DMS79 treated with DMSO at 0.1 percent for 48 hours (cell line): ENCODE measurements around the gene ICE2.
A peak's percentile ranks its signal among the peaks of the same experiment; 100 is the strongest.

Experiments
- DNase-seq: peaks from one replicate; lab custom pipeline; 2025; lab: John Stamatoyannopoulos, UW

ICE2 gene

DNA sequence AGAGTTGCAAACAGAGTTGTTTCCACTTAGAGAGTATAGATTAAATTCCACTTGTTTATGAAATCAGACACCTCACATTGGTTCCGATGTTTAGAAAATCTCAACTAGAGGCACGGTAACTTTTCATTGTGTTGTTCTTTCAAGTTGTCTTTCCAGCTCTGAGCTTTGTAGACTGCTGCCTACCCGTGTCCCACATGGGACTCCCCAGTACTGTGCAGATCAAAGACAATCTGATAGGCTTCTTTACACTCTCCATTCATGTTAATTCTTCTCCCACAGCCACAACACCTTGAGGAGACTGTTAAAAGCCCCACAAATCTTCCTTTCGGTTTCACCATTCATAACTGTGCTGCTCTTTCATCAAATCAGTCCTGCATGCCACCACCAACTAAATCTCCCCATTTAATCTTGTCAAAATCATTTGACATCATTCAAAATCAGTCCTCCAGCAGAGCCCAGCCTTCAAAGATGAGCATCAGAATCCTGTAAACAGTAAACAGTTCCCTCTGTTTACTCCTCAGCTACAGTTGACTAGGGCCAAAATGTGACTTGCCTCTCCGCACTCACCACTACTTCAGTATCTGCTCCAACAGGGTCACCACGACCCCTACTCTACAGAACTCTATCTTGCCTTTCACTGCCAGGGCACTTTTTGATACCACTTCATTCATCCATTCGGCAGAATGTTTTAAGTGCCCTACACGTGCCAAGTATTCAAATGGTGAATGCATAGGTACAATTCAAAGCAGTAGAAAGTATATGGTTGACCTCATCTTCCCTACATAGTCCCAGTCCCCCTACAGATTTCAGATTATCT is 89.5 kb downstream of the ICE2 start:
- no peak for DNase-seq

DNA sequence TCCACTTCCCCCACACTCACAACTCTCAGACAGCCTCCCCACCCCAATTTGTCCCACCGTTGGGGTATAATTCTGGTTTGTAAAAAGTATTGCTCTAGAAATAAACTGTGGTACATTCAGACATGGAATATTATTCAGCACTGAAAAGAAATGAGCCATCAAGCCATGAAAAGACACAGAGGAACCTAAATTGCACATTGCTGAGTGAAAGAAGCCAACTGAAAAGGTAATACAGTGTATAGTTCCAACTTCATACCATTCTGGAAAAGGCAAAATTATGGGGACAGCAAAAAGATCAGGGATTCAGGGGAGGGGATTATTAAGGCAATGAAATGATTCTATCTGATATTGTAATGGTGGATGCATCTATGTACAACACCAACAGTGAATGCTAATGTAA is 91.6 kb downstream of the ICE2 start:
- no peak for DNase-seq

DNA sequence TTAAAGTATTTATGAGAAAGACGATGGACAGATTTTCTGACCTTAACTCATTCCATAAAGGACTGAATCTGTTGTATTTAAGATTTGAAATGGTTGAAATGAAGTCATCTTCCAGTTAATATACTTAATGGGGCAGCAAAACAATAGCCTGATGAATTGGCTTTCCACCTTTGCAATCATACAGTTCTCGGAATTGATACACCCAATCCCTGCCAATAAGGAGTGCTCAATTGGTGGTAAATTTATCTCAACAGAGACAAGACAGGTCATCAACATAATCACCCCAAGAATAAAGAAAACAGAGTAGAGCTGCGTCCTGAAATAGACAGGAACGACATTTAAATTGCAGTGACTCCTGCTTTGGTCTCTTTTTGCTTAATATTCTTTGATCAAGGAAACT is 92.3 kb downstream of the ICE2 start:
- no peak for DNase-seq

DNA sequence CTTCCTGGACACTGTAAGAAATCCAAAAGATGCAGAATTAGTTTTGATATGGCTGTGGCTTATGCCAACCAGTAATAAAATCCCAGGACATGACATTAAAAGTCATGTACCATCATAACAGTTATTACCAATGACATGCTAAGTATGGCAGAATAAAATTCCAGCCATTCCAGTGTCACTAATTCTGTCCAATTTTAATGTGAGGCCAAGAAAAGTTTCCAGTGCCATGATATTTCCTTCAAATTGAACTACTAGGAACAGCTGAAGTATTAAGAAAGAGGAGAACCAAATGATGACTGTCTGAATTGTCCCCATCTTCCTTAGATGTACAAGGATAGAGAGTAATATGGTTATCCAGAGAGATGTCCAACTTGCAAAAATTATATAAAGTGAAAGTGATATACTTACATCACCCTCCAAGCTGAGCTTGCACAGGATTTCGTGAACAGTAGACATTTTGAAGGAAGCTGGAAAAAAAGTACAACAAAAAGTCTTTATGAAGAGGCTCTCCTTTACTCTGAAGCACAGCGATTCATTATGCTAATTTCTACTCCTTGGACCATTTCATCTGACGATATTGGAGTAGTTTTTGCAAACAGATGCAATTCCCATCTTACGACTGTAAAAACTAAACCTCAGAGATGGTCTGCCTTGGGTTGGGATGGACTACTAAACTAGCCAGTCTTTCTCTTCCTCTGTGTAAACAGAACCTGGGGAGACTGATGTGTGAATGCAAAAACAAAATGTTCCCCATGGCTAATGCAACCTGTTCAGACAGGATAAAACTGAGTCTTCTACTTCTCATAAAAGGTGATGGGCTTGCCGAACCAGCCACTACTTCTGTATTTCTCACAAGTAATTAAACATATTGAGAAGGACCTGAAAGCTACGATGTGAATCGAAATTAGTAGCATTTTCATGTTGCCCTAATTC is 93.1 kb downstream of the ICE2 start:
- no peak for DNase-seq

DNA sequence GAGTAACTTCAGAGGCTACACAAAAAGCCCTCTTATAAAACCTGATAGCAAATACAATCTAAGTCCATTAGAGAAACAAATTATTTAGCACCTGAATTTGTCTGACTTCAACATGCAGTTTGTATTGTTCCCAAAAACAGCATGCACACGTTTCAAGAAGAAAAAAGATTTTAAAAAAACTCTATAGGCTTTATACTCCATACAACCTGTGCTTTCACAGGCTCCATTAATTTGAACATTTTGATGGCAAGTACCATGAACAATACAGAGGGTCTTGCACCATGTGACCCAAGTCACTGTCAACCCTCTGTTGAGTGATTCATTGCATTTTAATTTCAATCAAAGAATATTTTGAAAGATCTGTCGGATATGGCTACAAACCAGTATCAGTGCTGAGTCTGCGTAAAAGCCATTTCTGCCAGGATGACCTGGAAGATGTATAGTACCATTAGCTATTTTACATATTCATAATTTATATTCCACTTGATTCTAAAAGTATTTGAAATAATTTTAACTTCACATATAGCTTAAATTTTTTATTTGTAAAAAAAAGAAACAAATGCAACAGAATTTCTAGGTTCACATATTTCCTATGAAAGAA is 94.3 kb downstream of the ICE2 start:
- no peak for DNase-seq

DNA sequence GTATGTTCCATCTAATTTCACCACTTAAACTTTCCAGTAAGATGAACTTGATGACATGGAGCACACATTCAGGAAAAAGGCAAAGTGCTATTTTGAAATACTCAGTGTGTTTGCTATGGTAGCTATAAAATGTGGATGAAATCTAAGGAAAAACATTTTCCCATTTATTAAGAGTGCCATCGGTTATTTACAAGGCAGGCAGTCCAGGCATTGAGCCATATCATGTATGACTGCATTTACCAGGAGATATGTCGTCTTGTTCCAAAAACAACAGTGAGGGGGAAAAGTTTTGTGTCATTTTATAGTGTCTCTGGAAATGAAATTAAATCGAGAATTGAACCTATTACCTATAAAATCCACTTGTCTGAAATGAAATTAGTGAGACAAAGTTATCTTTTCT is 94.9 kb downstream of the ICE2 start:
- no peak for DNase-seq

DNA sequence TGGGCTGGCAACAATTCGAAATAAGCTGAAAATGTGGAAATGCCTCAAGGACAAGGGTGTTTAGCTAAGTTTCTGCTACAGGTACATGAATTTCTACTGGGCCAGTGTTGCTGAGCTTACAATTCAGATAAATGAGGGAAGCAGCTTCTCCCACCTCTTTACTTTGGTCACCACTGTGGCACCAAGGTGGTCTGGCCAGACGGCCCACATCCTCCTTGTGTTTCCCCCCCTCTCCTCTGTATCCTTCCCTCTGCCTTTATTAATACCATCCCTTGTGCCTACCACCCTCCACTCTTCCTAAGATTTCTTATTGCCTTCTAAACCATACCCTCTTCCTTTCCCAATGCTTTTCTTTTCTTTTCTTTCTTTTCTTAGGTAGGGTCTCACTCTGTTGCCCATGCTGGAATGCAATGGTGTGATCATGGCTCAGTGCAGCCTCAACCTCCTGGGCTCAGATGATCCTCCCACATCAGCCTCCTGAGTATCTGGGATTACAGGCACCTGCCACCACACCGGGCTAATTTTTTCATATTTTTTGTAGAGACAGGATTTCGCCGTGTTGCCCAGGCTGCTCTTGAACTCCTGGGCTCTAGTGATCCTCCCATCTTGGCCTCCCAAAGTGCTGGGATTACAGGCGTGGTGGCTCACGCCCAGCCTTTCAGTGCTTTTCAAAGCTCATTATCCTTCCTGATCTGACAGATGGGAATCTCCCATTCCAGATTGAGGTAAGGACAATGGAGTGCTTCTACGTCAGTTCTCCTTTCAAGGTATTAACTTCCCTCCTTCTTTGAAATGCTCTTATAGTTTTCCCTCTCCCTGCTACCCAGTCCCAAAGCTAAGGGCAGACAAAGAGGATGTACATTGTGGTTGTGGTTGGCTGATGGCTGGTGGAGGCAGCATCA is 95.9 kb downstream of the ICE2 start:
- no peak for DNase-seq

DNA sequence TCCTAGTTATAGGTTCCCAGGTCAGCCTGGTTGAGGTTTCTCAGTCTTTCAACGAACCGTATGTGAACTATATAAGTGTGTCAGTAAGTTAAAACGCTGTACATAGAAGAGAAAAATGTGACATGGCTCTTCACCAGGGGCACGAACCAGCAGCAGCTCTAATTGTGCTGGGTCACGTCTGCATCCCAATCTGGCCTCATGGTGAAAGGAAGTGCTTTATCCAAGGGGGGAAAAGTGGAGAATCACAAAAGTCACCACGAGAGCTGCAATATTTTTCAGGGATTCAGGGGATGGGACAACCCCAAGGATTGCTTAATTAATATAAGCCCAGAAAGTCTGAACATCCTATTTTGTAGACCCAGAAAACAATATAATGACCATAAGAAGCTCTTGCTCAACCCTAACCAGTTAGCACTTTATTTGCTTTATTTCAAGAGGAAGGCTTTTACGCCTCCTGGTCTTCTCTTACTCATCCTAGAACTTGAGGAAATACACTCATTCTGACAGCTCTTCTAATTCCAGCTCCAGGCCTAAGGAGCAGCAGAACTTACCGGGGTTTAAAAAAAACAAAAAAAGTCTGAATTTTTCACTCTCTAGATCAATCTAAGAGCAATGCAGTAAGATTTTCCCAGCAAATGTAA is 97.7 kb downstream of the ICE2 start:
- DNase-seq, result no peak

DNA sequence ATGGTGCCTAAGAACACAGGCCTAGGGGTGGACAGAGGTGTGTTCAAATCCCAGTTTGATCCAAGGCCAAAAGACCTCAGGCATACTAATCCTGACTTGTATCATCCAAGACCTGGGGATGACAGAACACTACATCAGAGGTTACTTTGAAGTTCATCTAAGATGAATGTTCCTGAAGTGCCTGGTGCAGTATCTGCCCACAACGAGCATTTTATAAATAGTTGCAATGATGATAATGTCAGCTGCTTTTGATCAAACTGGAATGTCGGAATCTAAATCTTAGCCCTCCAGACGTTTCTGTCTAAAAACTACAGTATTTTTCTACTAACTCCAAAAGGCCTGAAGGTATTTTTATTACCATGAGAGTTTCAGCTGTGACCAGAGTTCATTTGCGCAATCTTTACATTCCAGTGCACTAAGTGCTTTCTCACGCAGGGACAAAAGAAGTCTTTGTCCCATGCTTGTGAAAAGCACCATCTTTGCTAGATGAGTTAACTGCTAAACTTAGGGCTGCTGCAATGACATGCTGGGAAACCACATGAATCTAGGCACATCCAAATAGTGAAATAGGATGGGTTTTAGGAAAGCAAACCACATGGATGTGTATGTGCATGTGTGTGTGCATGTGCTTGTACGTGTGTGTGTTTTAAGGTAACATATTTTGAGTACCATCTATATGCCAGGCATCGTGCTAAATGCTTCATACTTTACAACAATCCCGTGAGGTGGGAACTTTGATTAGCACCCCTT is 99.2 kb downstream of the ICE2 start:
- no peak for DNase-seq

DNA sequence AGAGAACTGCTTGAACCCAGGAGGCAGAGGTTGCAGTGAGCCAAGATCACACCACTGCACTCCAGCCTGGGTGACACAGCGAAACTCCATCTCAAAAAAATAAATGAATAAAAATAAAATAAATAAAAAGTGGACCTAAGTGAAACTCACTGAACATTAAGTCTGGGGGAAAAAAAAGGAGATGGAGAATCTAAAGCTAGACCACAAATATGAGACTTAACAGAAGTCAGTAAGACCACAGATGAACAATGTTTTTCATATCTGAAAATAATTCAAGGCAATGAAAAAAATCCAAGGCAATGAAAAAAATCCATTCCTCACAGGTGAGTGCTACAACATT is 99.8 kb downstream of the ICE2 start:
- no peak for DNase-seq

DNA sequence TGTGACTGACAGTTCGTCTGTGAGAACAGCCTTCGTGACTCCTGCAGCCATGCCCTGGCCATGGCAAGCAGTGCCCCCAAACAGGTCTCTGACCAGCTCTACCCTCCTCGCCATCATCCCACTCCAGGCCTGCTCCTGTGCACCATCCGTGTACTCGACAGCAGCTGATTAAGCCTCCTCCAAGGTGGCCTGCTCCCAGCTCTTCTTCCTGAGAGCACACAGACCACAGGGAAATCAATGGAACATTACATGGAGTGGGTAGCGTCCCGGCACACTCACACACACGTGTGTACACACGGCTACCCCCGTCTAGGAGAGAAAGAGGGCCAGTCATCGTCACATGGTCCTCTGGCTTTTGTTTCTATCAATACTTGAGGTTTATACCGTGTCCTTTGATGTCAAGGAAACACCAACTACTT is 102.3 kb downstream of the ICE2 start:
- DNase-seq, result peak; percentile 50

DNA sequence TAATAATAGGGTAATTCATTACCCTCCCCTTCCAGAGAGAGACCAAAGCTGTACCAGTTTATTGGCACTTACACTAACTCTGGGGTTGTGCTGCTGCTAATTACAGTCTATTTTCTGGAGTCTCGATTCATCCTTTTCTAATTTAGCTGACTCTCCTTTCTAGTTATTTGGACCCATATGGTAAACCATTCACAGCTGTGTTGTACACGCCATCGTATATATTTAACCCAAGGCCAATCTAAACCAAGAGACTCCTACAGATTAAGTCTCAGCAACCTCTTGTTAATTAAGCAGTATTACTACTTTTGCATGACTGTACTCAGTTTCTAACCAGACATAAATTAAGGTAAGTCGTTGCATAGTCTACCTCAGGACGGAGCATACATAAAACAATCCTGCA is 103.6 kb downstream of the ICE2 start:
- DNase-seq, result no peak

DNA sequence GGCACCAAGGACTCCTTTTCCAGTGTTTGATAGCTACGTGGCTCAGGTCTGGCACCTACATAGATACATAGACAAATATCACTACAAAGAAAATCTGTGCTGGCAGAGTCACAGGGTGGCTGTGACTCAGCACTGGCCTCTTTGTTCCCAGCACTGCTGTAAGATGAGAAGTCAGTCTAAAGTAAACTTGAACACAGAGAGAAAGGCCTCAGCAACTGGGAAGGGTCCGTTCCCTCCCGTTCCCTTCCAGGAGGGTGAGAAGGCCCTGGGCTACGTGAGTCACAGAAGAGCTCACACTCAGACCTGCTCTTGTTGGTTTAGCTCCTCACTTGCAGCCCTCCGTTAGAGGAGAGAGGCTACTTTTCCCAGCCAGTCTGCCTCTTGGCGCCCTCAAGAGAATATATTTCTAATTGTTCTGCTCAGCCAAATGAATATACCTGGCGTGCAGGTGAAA is 104.3 kb downstream of the ICE2 start:
- peak; percentile 74 for DNase-seq

DNA sequence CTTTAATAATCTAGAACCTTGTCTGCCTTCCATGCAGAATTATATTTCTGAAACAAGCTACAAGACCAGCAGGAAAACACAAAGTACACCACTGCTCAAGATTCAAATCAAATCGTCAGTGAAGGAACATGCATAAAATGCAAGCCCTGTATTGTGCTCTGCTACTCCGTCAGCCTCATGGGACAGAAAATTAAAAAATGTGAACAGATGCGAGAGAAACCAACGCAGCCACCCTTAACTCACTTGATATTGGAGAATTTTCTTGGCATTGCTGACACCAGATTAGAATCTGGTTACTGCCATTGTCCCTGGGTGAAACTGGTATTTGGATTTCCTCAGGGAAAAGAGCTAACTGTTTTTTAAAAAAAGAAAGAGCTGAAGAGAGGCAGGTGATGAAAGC is 104.7 kb downstream of the ICE2 start:
- DNase-seq, result no peak

DNA sequence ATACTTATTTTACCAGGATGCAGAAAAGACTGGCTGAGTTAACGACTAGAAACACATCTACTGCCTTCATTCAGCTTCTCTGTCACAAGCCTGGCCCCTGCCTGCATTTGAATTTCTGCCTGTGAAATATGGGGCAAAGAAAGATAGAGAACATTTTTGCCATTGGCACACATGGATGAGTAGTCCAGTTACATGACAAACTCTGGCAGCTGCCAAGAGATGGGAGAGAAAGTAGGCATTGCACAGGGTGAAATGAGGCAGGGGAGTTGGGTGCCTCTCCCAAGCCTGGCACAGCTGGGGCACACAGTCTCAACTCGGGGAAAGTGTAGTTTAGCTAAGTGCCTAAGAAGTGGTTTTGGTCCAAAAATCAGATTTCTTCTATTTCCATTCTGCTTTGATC is 105.2 kb downstream of the ICE2 start:
- DNase-seq, result no peak

DNA sequence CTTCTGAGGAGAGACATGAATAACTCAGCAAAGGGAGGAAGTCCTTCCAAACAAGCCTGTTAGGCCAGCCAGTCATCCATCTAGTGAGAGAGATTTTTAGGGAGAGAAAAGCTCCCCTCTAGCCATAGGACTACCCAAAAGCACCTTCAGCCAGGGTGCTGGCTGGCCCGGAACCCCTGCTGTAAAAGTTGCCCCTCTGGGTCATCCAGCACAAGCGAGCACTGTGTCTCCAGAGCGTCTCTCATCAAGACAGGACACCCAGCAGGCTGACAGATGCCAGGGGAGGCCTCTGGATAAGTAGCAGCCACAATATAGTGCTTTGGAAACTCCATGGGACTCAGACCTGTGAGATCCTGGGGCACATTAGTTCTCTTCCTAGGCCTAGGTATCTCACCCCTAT is 105.6 kb downstream of the ICE2 start:
- DNase-seq, result no peak

DNA sequence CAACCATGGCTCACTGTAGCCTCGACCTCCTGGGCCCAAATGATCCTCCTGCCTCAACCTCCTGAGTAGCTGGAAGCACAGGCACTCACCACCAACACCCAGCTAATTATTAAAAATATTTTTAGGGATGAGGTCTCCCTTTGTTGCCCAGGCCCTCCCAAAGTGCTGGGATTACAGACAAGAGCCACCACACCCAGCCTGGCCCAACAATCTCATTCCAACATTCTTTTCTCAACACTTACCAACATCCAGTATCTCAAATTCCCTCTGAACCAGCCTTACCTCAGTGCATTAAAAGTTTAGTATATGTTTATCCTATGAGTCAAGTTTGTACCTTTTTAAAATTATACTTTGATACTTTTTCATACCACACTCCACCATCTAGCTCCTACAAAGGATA is 106.2 kb downstream of the ICE2 start:
- DNase-seq, result no peak

DNA sequence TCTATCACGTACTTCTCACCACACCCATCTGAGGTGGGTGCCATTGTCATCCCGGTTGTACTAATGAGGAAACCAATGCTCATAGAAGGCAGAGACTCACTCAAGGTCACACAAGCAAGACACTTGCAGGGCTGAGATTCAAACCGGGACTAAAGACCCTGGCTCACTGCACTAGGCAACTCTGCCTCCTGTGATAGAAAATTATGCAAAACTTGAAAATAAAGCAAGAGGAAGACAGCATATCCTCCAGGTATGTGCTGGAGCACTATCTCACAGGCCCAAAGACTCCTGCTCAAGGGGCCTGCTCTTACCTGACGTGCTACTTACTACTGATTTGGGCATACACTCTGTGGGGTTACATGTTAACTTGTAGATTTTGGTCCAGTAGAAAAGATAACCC is 106.7 kb downstream of the ICE2 start:
- no peak for DNase-seq

DNA sequence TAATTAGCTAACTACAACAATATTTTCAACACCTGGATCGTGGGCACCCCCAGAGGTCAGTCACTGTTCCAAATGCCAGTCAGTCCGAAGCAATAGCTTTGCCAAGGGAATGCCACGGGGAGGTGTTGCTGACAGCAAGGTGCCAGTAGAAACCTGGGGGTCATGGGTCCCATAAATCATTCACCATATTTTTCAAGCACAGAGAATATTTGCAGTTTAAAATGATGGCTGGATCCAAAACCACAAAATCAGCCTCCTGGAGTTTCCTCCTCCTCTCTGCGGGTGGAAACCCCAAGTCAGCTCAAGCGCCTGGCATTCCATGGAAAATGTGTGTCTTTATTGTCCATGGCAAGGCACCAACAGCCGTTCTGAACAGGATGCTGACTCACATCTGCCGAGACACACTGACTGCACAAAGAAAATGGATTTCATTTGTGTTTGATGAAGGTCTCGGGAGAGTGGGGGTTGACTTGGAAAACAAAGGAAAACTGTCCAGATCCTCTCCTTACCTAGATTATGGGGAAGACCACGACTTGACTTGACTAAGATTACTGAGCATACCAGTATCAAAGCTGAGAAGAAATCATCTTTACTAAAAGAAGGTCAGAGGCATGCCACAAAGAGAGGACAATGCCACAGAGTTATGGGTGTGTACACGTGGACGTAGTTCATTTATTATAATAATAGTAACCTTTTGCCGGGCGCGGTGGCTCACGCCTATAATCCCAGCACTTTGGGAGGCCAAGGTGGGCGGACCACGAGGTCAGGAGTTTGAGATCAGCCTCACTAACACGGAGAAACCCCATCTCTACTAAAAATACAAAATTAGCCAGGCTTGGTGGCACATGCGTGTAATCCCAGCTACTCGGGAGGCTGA is 107.5 kb downstream of the ICE2 start:
- peak; percentile 25 for DNase-seq

DNA sequence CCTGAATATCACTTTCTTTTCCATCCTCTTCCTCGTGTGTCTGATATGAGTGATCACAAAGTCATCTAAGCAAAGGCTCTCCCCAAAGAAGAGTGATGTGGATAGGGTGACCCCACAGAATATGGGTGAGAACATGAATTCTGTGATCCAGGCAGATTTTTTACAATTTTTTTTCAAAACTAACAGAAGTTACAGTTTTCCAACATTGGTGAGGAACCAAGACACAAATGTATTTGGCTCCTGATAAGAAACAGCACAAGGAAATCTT is 108.1 kb downstream of the ICE2 start:
- no peak for DNase-seq
